HepG2 (cell line): ENCODE measurements around the gene TBC1D22A.

Experiments used
- CTCF ChIP-seq: sonication (generic); formaldehyde crosslinking; IDR thresholded peaks from 2 replicates; pipeline ENCODE4 v1.5.0; 2020; ENCODE audit warnings: mild to moderate bottlenecking, missing genetic modification reagents, moderate library complexity
- PHF8 ChIP-seq: sonication (generic); formaldehyde crosslinking; IDR thresholded peaks from 2 replicates; pipeline ENCODE4 v1.5.0; 2020; ENCODE audit warnings: missing genetic modification reagents
- POLR2A ChIP-seq, 2 experiments: IDR thresholded peaks; 2 replicates each; pipeline ENCODE4 v1.6.1; 2011; ENCODE audit warnings: low read depth in 2 of 2, low read length in 2 of 2, mild to moderate bottlenecking in 1 of 2, moderate library complexity in 1 of 2; ENCODE audit not compliant: insufficient read depth in 1 of 2
- POLR2AphosphoS2 ChIP-seq: IDR thresholded peaks from 2 replicates; pipeline ENCODE4 v1.6.1; 2011; ENCODE audit warnings: low read depth, low read length, improper control_type of control experiment
- RAD21 ChIP-seq: fragments of 450-650 bp; formaldehyde crosslinking; IDR thresholded peaks from 2 replicates; pipeline ENCODE4 v1.5.0; 2020; ENCODE audit warnings: mild to moderate bottlenecking
- RELA ChIP-seq: sonication (generic); formaldehyde crosslinking; IDR thresholded peaks from 2 replicates; pipeline ENCODE4 v1.4.0; 2020; ENCODE audit warnings: missing genetic modification reagents
- ZKSCAN8 ChIP-seq: IDR thresholded peaks from 2 replicates; pipeline ENCODE4 v1.6.1; 2016; ENCODE audit warnings: borderline replicate concordance, missing genetic modification reagents, missing compliant biosample characterization
- ZNF652 ChIP-seq: IDR thresholded peaks from 2 replicates; pipeline ENCODE4 v1.6.1; 2016; ENCODE audit warnings: low read depth, borderline replicate concordance
- TF ChIP-seq, protein P1 (sequence below), 2 experiments: sonication (generic) in 1 of 2; formaldehyde crosslinking in 1 of 2; IDR thresholded peaks; 2 replicates each; pipeline versions ENCODE4 v1.4.0 to v1.6.1; 2018 to 2020; ENCODE audit warnings: missing genetic modification reagents in 2 of 2, borderline replicate concordance in 1 of 2, low read depth in 1 of 2, mild to moderate bottlenecking in 1 of 2, missing biosample characterization in 1 of 2

- no peak for TF ChIP-seq CTCF (CRISPR knock-in tag)
- TF ChIP-seq POLR2A (IDR thresholded peaks at IDR 0.05; ENCODE audit: insufficient read depth in 1 of 2, low read depth in 2 of 2, low read length in 2 of 2): no peak
- no peak for TF ChIP-seq ZKSCAN8 (CRISPR knock-in tag)
- no peak for TF ChIP-seq PHF8 (CRISPR knock-in tag)
- TF ChIP-seq RAD21 (CRISPR knock-in tag): no peak
- no peak for TF ChIP-seq ZNF652
- TF ChIP-seq RELA (CRISPR knock-in tag): no peak
- TF ChIP-seq, protein P1, sequence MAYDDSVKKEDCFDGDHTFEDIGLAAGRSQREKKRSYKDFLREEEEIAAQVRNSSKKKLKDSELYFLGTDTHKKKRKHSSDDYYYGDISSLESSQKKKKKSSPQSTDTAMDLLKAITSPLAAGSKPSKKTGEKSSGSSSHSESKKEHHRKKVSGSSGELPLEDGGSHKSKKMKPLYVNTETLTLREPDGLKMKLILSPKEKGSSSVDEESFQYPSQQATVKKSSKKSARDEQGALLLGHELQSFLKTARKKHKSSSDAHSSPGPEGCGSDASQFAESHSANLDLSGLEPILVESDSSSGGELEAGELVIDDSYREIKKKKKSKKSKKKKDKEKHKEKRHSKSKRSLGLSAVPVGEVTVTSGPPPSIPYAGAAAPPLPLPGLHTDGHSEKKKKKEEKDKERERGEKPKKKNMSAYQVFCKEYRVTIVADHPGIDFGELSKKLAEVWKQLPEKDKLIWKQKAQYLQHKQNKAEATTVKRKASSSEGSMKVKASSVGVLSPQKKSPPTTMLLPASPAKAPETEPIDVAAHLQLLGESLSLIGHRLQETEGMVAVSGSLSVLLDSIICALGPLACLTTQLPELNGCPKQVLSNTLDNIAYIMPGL (CRISPR knock-in tag; IDR thresholded peaks at IDR 0.05; ENCODE audit: borderline replicate concordance in 1 of 2, low read depth in 1 of 2): no peak
- TF ChIP-seq POLR2AphosphoS2: no peak
Observed at GRCh38 chr22:46916886-46917770, 154.7 kb downstream of the TBC1D22A start.
